ENCODE results near the gene CD58.
A peak's percentile ranks its signal among the peaks of the same experiment; 100 is the strongest.

Gene CD58

DNA sequence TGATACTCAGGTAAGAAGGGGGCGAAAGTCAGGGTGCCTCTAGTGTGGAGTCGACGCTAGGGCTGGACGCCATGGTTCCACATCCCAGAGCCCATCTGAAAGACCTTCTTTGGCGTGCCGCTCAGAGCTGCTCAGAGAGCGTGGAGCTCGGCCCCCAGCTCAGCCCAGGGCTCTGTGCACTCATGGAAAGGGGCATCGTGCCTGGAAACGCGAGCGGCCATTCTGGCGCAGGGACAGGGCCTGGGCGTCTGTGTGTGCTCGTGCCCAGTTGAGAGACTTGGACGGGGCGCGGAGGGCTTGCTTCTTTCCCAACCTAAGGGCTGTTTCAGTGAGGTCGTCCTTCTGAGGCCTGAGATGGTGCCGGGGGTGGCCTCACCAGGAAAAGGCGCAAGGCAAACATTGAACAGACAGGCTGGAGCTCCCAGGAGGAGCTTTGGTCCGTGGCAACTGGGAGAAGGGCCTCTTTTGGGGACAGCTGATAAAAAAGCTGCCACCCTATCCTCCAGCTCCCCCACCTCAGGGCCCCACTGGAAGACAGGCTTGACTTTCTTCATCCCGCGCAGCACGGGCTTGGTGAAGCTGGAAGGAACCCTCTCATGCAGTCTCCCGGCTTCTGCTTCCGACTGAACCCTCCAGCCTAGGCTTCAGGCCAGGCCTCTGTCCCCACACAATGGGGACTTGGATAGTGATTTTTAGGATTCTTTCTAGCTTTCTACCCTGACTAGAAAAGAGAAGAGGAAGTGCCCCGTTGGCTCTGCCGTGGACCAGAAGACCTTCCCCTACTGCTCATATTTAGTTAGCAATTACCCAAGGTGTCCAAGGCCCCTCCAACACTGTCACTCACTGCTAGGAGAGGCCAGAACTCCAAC lies 77.1 kb downstream of the CD58 start:
- DNase-seq (ENCODE audit: low read depth in 2 of 2), result no peak

DNA sequence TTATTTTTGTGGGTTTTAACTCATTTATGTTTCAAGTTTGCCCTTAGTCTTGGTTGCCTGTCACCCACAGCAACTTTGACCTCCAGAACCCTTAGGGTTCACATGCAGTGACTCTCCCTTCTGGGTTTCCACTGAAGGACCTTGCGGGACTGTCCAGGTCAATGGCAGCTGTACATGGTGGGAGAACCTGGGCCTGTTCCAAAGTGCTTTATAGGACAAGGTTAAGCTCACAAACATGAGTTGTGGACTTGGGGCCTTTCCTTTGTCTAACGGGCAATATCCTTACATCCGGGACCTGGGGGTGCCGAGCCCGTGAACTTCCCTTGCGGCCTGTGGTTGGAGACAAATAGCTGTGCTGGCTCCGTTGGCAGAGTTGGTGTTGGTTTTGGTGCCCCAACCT lies 77.8 kb downstream of the CD58 start:
- no peak for DNase-seq (ENCODE audit: low read depth in 2 of 2)

DNA sequence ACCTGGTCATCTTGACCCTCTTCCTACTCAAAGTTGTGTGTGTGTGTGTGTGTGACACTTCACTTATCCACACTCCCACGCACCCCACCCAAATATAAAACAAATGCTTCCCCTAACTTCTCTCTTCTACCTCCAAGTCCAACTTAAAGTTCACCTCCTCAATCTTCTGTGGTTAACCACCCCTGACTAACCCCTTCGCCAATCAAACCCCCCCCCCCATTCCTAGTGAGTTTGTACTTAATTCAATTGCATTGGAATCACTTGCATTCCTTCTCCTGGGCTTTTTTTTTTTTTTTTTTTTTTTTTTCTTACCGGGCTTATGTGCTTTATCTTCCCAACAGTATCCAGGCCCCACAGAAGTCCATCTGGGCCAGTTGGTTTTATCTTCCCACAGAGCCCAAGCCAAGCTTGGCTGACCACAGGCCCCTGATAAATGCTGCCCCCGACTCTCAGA lies 78.4 kb downstream of the CD58 start:
- no peak for DNase-seq (ENCODE audit: low read depth in 2 of 2)

DNA sequence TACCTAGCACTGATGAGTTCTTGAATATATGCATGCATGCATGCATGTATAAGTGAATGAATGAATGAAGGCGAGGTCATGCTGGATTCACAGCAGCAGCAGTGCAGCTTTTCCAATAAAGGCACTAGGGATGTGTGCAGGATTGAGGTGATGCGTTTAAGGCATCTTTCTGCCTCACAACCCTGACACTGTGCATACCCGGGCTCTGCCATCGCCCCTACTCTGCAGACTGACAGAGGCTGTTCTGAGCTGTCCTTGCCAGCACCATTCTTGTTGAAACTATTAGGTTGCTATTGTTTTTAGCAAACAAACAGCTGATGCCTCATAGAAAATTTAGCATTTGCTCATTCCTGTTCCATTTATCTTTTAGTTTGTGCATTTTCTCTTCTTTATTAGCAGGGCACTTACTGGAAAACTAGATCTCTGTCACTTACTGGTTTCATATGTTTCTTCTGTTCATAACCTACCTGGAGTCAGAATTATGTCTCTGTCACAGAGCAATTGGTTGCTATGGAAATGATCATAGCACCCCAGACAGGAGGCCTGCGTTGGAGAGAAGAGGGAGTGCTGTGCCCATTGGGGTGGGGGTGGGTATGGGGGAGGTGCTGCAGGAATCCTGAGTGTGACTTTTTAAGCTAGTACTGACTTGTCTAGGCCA lies 79.0 kb downstream of the CD58 start:
- DNase-seq (ENCODE audit: low read depth in 2 of 2), result no peak

DNA sequence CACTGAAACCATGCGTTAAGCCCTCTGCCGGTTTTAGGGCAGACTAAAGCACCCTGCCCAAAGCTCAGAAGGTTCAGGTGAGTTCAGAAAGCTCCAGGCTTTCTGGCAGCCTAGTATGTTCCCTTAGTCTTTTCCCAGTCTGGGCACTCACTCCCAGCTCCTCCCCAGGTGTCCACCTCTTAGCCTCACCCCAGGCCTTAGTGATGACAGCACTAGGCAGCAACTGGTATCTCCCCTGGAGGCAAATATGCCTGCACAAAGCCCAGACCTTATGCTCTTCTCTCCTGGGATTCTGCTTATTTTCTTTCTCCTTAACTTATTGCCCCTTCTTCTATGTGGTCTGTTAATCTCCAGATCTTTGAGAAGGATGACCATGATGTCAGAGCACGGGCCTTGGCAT lies 80.2 kb downstream of the CD58 start:
- no peak for DNase-seq (ENCODE audit: low read depth in 2 of 2)

DNA sequence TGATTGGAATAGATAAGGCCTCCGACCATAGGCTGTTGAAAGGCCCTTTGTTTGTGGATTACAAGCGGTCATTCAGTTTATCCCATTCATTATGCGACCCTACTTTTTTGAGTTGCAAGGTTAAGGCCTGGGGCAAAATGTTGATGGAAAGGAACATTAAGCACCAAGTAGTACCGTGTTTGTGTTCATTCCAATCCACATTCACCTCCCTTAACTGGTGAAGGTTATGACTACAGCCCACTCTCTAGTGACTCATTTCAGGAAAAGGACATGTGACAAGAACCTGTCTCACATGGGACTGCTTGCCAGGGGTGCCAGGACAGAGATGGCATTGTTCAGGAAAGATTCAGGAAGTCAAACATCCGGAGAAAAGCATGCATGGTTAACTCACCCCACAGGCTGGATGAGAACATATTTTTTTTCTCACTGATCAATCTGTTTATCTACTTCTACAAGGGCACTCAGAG lies 81.6 kb downstream of the CD58 start:
- no peak for DNase-seq (ENCODE audit: low read depth in 2 of 2)

DNA sequence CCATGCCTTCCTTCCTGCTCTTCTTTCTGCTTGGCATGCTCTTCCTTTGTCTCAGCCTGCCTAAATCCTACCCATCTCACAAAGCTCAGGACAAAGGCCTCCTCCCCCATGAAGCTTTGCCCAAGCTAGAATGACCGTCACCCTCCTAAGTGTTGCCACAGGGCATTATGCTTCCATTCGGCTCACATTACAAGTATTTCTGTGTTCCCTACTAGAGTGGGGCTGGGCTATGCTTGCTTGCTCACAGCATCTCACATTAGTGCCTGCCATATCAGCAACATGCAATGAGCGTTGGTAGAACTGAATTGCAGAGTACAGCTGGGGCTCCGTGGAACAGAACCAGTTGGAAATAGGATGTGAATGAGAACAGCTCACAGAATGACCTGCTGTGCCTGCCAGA lies 82.8 kb downstream of the CD58 start:
- no peak for DNase-seq (ENCODE audit: low read depth in 2 of 2)

DNA sequence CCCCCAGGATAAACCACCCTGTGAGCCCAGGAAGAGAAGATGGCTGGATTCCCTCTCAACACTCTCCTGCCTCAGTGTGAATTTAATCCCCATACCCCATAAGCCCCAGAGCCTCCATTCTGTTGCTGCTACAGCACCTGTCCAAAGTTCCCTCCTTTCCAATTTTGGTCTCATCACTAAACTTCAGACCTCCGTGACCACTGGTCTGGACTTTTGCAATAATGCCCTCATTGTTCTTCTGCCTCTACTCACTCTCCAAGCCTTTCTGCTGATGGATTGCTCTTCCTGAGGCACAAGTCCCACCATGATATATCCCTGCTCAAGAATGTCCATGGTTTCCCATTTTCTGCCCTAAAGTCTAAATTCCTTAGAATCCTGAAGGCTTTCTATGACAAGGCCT lies 83.2 kb downstream of the CD58 start:
- DNase-seq (ENCODE audit: low read depth in 2 of 2), result no peak

DNA sequence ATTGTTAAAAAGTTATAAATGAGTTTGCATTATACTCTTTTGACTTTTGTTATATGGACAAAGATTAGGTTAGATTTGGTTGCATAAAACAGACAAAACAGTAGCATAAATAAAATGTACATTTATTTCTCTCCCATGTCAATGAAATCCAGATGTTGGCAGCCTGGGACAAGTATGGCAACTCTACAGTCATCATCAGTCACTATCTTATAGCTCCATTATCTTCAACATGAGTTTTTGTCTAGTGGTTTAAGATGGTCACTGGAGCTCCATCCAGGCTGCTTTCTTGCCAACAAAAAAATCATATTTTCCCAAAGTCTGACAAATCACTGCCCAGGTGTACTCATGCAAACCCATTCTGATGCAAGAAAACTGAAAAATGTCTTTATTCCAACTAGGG lies 83.8 kb downstream of the CD58 start:
- DNase-seq (ENCODE audit: low read depth in 2 of 2), result no peak

DNA sequence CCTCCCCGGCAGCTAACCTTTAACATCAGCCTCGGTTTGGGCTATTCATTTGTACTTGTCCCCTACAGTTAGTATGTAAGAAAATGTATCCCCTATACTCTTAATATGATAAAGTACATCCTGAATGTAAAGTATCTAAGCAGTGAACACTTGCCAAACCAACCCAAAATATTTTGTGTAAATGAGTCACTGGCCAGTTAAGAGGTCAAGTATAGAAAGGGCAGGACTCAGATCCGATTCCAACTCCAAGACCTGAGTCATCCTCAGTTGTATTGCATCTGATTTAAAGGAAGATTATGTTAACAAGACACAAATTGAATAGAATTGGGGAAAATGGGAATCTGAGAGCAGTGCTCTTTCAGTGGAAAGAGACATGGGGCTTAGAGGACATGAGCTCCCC lies 84.4 kb downstream of the CD58 start:
- DNase-seq (ENCODE audit: low read depth in 2 of 2), result no peak

DNA sequence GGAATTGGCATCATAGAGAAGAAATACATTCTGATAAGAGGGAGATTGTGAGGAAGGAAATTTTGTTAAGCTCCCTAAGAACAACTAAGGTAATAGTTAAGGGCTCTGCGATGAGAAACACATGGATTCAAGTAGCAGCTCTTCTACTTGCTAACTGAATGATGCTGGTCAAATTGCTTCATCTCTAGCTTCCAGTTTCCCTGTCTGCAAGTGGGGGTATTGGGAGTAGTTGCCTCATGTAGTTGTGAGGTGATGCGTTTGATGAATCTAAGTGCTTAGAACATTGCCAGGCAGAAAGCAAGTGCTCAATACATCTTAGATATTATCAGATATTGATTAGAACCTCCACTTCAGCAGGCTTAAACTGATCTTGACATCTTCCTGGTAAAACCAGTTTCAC lies 84.8 kb downstream of the CD58 start:
- no peak for DNase-seq (ENCODE audit: low read depth in 2 of 2)

DNA sequence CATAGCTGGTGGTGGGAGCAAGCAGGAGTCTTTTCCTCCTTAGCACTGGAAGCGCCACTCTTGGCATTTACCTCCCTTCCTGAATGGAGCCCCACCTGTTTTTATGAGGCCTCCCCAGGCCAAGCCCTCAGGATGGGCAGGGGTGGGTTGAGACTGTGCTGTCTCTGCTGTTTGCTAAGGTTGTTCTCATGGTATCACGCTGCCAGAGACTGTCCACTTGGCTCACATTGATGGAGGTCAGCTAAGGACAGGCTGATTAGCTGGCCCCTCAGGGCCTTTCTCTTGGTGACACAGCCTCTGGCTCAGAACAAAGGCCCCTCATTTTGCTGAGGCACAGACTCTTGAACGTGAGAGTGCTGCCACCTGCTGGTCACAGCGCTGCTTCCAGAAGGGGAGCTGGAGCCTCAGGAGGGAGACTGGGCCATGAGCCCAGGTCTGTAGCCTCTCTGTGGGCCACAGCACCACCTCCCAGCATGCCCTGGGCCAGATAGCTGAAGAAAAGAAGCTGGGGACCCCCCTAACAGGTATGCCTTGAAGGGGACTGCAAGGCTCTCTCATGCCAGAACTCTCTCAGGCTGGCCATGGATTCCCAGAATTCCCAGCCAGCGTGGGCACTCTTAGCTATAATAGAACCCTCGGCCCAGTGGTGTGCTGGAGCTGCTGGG lies 85.6 kb downstream of the CD58 start:
- DNase-seq (ENCODE audit: low read depth in 2 of 2), result peak; percentile 89 to 91

DNA sequence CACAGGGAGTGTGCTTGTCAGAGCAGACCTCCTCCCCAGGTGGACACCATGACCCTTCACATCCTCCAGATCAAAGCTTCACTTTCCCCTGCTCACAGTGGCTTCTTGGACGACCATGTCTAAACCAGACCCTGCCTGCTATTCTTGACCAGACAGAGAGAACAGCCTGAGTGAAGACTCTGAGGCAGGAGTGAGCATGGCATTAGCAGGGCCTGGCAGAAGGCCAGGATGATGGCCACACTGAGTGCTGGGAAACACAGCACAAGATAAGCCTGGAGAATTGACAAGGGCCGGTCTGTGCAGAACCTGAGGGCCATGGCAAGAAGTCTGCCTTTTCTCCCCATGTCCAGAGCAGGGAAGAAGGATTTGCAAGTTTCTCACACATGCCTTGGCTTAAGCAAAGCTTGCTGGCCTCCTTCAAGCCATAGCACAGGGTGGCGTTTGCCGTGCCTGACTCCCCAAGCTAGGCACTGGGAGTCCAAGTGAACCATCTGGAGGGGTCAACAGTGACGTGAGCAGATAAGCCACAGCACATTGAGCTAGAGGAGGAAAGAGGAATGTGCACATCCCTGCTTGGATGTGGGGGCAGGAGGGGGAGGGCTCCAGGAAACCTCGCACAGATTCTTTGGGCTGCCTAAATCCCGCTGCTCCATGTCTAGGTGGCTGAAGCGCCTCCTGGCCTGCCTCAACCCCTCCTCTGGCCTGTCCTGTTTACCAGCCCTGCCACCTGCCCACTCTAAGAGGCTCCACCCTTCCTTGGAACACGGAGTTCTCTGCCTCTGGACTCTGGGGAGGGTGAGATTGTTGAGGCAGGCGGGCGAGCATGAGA lies 87.1 kb downstream of the CD58 start:
- no peak for DNase-seq (ENCODE audit: low read depth in 2 of 2)

DNA sequence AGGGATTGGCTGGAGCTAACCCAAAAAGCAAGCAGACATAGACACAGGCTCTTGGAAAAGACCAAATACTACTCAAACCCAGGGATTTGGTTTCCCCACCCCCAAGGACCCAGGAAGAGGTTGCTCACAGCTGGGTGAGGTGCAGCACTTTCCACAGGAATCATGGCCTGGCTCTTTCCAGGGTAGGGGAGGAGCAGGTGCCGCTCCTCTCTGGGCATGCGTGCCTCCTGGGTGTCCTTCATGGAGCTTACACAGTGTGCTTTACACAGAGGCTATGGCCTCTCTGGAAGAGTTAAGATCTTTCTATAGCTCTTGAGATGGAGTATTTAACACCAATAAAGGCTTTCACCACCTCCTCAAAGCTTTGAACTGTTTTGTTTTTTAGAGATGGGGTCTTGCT lies 88.3 kb downstream of the CD58 start:
- no peak for DNase-seq (ENCODE audit: low read depth in 2 of 2)

DNA sequence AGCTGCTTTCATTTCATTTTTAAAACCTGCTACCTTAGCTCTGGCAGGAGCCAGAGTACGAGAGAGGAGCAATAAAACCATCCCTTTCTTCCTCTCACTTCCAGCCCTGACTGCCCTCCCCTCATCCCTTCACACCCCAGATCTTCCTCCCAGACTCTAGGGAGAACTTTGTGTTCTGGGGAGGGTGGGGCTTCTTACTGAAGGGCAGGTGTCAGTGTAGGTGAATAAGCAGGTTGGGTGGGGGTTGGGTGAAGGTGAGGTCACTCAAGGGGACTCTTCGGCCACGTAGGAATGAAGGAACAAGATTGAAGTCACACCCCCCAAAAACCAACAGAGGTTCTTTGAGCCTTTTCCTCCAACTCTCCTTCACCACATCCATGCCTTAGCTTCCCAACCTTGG lies 88.9 kb downstream of the CD58 start:
- no peak for DNase-seq (ENCODE audit: low read depth in 2 of 2)

DNA sequence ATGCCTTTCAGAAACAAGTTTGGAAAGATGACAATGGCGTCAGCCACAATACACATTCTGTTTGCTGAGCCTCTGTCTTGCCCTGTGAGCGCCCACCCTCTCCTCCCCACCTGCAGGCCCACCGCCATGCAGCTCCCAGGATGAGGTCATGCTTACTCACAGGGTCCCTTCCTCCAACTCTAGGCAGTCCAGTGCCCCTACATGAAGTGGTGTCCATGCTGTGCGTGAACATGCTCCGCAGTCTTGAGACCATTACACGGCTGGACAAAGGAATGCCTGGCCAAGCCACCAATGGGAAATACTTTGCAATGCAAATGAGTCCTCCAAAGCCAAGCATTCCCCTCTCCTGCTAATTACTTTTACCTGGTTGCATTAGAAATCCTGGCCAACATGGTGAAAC lies 92.2 kb downstream of the CD58 start:
- DNase-seq (ENCODE audit: low read depth in 2 of 2), result no peak

DNA sequence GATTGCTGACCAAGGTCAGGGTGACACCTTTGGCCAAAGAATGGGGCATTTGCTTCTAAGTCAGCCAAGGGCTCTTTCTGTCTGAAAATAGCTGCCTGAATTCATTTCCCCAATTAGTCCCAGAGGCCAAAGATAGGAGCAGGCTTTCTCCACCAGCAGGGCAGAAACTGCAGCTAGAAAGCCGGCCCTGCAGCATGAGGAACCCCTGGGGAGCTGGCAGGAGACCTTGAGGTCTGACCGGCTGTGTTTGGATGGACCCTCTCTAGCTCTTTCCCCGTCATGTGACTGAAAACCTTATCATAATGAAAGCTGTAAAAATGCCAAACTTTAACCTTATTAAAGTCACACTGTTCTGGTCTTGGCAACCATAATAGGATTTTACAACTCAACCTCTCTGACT lies 93.4 kb downstream of the CD58 start:
- no peak for DNase-seq (ENCODE audit: low read depth in 2 of 2)

DNA sequence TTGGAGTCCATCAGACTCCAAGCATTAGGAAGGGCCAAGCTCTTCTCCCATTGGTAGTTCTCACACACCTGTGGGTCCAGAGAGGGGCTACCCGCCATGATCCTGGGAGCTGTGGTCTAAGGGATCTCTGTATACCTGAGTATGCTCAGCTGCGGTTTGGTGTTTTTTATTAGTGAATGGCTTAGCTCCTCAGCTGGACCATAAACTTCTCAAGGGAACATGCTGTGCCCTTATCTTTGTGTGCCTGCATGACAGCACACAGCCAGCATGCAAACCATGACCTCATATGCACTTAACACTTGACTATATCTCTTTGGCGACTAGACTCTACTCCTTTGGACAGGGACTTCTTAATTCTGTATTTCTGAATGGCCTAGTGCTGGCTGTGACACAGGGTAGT lies 94.5 kb downstream of the CD58 start:
- DNase-seq (ENCODE audit: low read depth in 2 of 2), result no peak

DNA sequence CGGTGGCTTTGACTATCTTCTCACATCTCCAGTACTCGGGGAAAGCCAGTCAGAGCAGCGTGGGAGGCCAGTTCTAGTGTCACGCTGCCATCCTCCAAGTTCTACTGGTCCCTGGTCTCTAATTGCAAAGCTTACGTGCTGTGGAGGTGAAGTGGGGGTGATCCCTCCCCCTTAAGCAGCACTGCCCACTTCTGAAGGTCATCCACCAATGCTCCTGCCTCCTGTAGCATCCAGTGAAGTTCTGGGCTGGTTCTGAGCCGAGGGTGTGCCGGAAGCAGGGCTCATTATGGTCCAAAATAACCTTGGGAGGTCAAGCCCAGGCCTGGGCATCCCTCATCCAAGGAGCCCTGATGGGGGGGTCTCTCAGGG lies 95.0 kb downstream of the CD58 start:
- no peak for DNase-seq (ENCODE audit: low read depth in 2 of 2)

DNA sequence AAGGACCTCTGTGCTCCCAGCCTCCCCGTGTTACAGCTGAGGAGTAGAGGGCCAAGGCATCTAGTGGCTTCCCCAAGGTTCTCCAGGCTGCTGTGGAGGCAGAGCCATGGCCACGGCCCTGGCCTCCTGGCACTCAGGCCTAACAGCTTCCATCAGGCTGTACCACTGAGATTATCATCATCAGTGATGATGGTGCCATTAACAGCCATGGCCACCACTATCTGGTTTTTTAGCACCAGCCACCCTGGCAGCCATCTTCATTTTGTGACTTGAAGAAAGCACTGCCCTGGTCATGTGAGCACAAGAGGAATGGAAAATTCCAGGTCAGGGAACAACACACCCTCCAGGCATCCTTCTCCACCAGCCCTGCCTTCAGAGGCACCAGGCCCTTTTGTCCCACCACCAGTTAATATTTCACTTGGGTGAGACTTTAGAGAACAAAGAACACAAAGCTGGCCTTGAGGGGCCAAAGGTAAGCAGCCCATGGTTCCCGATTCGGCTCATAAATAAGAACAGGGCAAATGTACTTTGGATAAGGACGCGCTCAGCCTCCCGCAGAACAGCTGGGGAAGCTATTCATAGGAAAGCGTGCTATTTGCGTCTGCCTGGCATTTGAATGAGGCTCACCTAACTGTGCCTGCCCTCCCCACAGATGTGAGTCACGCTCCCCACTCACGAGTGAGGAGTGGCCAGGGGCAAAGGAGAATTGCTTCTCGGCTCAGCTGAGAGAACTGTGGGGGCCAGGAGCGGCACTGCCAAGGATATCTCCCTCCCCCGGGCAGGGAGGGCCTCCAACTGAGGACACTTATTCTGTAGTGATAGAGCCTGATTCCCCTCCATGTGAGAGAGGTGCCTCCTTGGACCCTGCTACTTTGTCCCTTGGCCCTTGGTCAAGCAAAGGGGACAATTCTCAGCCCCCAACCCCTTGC lies 95.6 kb downstream of the CD58 start:
- no peak for DNase-seq (ENCODE audit: low read depth in 2 of 2)

DNA sequence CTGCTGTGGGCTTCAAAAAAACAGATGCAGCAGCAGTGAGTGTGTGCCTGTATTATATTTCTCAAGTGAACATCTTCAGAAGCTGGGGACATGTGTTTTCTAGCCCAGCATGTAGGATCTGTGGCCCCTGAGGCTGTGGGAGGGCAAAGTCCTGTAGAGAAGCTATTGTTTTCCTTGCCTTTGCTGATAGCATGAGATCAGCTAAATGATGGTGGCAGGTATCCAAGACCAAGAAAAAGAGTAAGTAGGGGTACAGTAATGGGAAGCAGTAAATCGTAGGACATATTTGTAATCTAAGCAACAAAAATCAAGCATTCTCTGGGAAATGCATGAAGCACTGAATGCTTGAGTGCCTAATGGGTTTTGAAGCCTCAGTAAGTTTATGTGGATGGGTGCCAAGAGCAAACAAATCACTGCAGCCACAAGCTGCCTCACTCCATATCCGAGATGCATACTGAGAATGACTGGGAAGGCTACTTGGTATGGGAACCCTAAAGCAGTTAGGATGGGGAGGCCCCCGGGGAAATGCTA lies 98.3 kb downstream of the CD58 start:
- no peak for DNase-seq (ENCODE audit: low read depth in 2 of 2)
